MV-4-11 (cell line): ENCODE data around the gene ASCC2.

ENCODE experiments used
- DNase-seq: peaks from one replicate; lab custom pipeline; 2025; lab: John Stamatoyannopoulos, UW

Gene ASCC2

DNA sequence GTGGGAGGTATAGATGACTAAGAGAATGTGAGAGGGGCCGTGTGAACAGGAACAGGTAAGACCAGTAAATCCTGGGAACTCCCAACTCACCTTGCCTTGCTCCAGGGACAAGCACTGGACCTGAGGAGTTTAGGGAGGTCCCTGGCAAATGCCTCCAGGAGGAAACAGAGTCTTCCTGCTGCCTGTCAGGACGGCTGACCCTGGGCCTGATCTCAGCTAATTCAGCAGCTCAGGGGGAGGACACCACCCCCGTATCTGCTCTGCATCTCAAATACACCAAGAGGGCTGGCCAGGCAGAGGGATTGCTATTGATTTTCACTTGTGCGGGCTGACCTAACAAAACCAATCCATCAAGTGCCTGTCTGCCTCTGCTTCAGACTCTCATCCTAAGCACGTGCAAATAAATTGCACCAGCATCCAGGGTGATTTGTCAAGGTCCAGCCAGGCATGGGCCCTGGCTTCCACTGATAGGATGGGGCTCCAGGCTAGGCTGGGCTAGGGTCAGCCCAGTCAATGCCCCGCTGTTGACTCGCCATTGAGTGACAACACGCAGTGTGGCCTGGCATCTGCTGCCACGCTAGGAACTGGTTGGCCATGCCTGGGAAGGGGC lies 50.6 kb downstream of the ASCC2 start:
- no peak for DNase-seq

GRCh38 chr22:29786031-29786430 lies 52.0 kb downstream of the ASCC2 start:
- no peak for DNase-seq

- DNase-seq = peak; percentile 19
Observed at GRCh38 chr22:29784451-29785361, 53.4 kb downstream of the ASCC2 start.

- DNase-seq = no peak
Observed at GRCh38 chr22:29782061-29782845, 55.8 kb downstream of the ASCC2 start.

DNA sequence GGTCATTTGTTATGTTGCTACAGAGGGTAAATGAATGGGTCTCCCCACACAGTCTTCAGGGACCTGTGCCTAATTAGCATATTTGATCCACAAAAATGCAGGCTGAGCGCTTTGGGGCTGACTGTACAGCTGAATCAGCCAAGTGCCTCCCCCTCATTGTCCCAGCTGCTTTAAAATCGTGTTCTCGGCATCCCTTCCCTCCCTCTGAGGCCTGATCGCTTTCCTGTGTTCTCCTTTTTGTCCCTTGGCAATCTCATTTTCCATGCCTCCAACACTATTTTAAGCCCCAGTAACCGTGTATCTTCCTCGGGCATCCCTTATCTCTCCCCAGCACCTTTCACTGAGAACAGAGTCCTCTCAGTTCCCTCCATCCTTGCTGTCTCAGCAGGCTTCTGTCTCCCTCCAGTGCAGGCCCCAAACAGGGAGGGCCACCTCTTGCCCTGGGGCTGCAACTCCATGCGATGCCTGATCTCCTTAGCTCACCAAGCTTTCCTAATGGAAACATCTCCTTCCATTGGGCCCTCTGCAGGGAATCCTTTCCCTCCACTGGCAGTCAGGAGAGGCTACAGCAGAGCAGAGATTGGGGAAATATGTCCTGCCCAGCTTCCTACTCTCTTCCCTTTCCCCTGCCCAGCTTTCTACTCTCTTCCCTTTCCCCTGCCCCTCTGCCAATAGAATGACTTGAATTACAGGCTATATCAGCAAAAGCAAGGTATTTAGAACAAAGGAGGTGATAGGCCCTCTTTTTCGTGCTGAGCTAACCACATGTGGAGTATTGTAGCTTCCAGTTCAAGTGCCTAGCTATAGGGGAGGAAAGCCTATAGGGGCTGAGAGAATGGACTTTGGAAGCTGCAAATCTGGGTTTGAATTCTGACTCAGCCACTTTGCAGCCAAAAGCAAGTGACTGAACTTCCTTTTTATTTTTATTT lies 57.1 kb downstream of the ASCC2 start:
- no peak for DNase-seq

- no peak for DNase-seq
Observed at GRCh38 chr22:29780220-29780619, 57.9 kb downstream of the ASCC2 start.

GRCh38 chr22:29773233-29773632 lies 64.8 kb downstream of the ASCC2 start:
- DNase-seq = no peak

- peak; percentile 40 for DNase-seq
Observed at GRCh38 chr22:29772170-29772641, 65.9 kb downstream of the ASCC2 start.

DNA sequence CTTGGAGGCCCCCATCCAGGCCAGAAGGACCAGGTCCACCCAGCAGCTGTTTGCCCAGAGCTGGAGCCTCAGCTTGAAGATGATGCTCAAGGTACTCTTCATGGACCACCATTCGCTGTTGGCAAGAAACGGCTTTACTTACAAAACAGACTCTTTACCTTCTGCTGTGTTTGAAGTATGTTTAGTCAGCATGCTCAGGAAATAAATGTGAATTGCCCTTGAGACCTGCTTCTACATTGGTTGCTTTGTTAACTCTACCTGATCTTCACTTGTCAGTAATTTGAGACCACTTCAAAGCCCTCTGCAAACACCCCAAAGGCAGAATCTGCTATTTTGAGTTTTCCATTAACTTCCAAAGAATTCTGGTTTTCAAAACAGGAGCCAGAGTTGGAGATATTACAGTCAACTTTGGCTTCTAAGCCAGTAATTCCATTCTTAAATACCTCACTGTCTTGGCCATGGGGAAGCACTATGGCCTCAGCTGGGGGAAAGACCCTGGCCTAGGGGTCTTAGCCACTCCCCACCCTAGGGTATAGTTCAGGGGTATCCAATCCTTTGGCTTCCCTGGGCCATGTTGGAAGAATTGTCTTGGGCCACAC lies 68.3 kb downstream of the ASCC2 start:
- no peak for DNase-seq

- no peak for DNase-seq
Observed at GRCh38 chr22:29768052-29768693, 69.9 kb downstream of the ASCC2 start.

- DNase-seq = peak; percentile 91
Observed at GRCh38 chr22:29767171-29768051, 70.7 kb downstream of the ASCC2 start, which contains the start of gene UQCR10. UQCR10 (plus strand) TSS chr22:29767369; CDS start chr22:29767399, 30 bp downstream.

- peak; percentile 97 for DNase-seq
Observed at GRCh38 chr22:29766632-29767170, 71.4 kb downstream of the ASCC2 start, which contains the start of gene ZMAT5. ZMAT5 (minus strand) TSS chr22:29767007; CDS start chr22:29748544, 18,463 bp downstream.

- peak; percentile 52 for DNase-seq
Observed at GRCh38 chr22:29765905-29766631, 72.0 kb downstream of the ASCC2 start.

DNA sequence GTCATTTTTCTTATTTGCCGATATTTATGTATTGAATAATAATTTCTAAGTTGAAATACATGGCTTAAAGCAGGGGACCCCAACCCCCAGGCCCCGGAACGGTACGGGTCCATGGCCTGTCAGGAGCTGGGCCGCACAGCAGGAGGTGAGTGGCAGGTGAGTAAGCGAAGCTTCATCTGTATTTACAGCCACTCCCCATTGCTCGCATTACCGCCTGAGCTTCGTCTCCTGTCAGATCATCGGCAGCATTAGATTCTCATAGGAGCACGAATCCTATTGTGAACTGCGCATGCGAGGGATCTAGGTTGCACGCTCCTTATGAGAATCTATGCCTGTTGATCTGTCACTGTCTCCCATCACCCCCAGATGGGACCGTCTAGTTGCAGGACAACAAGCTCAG lies 75.8 kb downstream of the ASCC2 start:
- no peak for DNase-seq

- no peak for DNase-seq
Observed at GRCh38 chr22:29758959-29759358, 79.1 kb downstream of the ASCC2 start.

DNA sequence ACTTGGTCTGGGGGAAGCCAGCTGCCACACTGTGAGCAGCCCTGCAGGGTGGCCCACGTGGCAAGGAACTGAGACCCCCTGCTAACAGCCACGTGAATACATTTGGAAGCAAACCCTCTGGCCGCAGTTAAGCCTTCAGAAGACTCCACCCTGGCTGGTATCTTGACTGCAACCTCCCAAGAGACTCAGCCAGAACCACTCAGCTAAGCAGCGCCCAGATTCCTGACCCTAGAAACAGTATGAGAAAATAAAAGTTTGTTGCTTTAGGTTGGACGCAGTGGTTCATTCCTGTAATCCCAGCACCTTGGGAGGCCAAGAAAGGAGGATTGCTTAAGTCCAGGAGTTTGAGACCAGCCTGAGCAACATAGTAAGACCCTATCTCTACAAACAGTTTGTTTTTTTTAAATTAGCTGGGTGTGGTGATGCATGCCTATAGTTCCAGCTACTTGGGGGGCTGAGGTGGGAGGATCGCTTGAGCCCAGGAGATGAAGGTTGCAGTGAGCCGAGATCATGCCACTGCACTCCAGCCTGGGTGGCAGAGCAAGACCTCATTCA lies 79.9 kb downstream of the ASCC2 start:
- no peak for DNase-seq

DNA sequence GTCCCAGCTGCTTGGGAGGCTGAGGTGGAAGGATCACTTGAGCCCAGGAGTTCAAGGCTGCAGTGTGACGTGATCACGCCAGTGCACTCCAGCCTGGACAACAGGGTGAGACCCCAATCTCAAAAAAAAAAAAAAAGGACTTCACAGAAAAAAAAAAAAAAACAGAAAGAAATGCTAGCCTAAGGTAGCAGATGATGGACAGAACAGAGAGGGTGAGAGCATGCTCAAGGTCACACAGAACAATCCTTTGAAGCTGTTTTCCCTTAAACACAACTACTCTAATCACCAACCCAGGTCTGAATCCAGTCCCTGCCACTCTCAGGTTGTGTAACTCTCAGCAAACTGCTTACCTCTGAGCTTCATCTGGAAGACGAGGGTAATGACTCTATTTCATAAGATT lies 81.0 kb downstream of the ASCC2 start:
- DNase-seq = no peak

DNA sequence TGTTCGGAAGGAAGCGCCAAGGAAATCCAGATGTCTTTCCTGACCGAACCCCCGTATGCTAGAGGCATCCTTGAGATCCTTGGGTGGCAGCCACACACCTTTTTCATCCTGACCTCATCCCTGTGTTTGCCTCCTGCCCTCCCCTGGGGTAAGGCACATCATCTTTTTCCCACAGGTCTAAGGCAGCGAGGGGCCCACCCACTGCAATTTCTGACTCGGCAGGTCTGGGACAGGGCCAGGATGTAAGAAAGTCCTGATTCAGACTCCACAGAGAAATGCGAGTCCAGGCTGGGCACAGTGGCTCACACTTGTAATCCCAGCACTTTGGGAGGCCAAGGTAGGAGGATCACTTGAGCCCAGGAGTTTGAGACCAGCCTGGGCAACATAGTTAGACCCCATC lies 81.7 kb downstream of the ASCC2 start:
- DNase-seq = no peak
